Measurements from ENCODE around the gene RYK. TPM values are rescaled to one million over a fixed set of nuclear protein-coding genes. Genes with fewer than 3 reads are reported as not detected.

The RYK gene
- total RNA-seq, 1 experiment from 2014 or later: 93.7 TPM

DNA sequence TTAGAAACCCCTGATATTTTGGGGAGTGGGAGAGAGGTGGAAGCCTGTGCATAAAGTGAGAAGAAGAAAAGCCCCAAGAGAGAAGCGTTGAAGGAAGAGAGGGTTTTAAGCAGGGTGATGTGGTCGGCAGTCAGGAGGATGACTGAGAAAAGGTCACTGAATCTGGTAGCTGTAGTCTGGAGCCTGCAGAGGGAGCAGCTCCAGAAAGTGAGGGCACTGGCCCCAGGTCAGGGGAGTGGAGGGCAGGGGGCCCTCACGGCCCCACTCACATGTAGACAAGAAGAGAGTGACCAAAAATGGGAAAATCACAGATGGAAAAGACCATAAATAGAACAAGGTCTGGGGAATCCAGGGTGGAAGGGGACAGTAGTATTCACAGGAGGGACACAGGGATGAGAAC, 105.5 kb downstream of the RYK start:
- Histone ChIP-seq H3K9me3 (ENCODE audit: insufficient read depth, low read depth) (no peaks in the 10 kb centered on the region), H3K4me2 (no peak overlapping the region), H4K20me1 (ENCODE audit: insufficient read depth) (no peaks in the 10 kb centered on the region), H2AFZ (no peak overlapping the region), H3F3A (ENCODE audit: insufficient read depth, low read depth) (no peaks in the 10 kb centered on the region), H3K9me2 (ENCODE audit: insufficient read depth) (no peaks in the 10 kb centered on the region), H3K27ac (no peak overlapping the region), H3K4me3 (no peak overlapping the region), H3K27me3 (ENCODE audit: insufficient read depth, low read depth) (no peaks in the 10 kb centered on the region), H3K4me1 (replicated peaks; ENCODE audit: insufficient read depth) (no peaks in the 10 kb centered on the region), H3K36me3 (ENCODE audit: low read depth) (no peaks in the 10 kb centered on the region), H3K79me2 (ENCODE audit: low read depth) (no peaks in the 10 kb centered on the region)
- BruUV-seq (replicated peaks): no TSS peak
- CTCF ChIA-PET: no interaction called here
- DNase-seq: no peak
- POLR2A ChIA-PET (ENCODE audit: unreplicated experiment): no interaction called here
- intact Hi-C loops (cut with micrococcal nuclease; ENCODE audit: unreplicated experiment): no loop called here
- TF ChIP-seq, protein P1, sequence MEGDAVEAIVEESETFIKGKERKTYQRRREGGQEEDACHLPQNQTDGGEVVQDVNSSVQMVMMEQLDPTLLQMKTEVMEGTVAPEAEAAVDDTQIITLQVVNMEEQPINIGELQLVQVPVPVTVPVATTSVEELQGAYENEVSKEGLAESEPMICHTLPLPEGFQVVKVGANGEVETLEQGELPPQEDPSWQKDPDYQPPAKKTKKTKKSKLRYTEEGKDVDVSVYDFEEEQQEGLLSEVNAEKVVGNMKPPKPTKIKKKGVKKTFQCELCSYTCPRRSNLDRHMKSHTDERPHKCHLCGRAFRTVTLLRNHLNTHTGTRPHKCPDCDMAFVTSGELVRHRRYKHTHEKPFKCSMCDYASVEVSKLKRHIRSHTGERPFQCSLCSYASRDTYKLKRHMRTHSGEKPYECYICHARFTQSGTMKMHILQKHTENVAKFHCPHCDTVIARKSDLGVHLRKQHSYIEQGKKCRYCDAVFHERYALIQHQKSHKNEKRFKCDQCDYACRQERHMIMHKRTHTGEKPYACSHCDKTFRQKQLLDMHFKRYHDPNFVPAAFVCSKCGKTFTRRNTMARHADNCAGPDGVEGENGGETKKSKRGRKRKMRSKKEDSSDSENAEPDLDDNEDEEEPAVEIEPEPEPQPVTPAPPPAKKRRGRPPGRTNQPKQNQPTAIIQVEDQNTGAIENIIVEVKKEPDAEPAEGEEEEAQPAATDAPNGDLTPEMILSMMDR (conservative IDR thresholded peaks at IDR 0.05): no peak
- no peak for TF ChIP-seq EZH2 (IDR thresholded peaks at IDR 0.05; ENCODE audit: low read depth)

DNA sequence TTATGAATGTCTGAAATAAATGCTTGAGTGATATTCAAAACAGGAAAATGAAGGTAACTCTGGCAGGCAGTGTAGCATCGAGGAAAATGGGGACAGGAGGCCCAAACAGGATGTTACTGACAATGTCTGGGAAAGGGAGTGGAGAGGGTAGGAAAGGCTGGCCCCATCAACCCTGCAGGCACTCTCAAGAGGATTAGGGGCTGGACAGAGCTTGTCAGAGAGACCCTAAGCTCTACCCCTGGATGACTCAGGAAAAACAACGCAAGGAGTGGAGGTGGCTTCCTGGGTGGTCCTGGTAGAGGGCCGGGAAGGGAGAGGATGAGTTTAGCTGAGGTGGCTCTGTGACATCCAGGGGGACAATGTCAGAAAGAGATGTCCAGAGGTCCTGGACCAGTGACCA, 106.0 kb downstream of the RYK start:
- BruUV-seq (replicated peaks): no TSS peak
- no peaks in the 10 kb centered on the region for H4K20me1 ChIP-seq (ENCODE audit: insufficient read depth)
- H3K36me3 ChIP-seq (ENCODE audit: low read depth): no peaks in the 10 kb centered on the region
- no peak overlapping the region for H2AFZ ChIP-seq
- no peaks in the 10 kb centered on the region for H3F3A ChIP-seq (ENCODE audit: insufficient read depth, low read depth)
- no peak for TF ChIP-seq EZH2 (IDR thresholded peaks at IDR 0.05; ENCODE audit: low read depth)
- TF ChIP-seq, protein P1 (conservative IDR thresholded peaks at IDR 0.05): no peak
- no peaks in the 10 kb centered on the region for H3K27me3 ChIP-seq (ENCODE audit: insufficient read depth, low read depth)
- H3K9me2 ChIP-seq (ENCODE audit: insufficient read depth): no peaks in the 10 kb centered on the region
- no peak overlapping the region for H3K4me2 ChIP-seq
- H3K79me2 ChIP-seq (ENCODE audit: low read depth): no peaks in the 10 kb centered on the region
- no peaks in the 10 kb centered on the region for H3K9me3 ChIP-seq (ENCODE audit: insufficient read depth, low read depth)
- intact Hi-C loops (cut with micrococcal nuclease; ENCODE audit: unreplicated experiment): no loop called here
- H3K4me1 ChIP-seq (replicated peaks; ENCODE audit: insufficient read depth): no peaks in the 10 kb centered on the region
- H3K27ac ChIP-seq: no peak overlapping the region
- ChIA-PET CTCF (no interaction called here), POLR2A (ENCODE audit: unreplicated experiment) (no interaction called here)
- no peak overlapping the region for H3K4me3 ChIP-seq
- no peak for DNase-seq

DNA sequence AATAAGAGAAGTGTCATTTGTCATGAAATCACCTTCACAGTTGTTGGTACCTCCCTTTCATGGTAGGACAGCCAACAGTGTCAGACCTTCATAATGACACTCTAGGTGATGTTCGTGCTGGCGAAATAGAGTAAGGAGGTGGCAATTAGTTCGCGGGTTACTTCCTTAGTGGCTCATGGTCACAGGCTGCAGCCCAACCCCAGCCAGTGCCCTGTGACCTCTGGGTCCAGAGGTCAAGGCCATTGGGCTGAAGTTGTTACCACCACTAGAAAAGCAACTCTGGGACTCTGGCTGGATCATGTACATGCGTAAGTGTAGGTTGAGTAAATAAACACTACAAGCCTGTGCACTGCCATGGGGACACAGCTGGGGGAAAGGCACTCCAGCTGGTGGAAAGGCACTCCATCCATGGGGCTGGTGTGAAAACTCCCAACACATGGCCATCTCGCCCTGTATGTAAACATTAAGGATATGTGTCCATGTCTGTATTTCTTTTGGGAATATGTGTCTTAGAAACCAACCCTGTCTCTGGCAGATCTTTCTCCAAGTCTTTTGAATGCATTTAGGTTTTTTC, 106.7 kb downstream of the RYK start:
- H3K4me3 ChIP-seq: no peak overlapping the region
- DNase-seq: no peak
- POLR2A ChIA-PET (ENCODE audit: unreplicated experiment): no interaction called here
- TF ChIP-seq, protein P1 (conservative IDR thresholded peaks at IDR 0.05): no peak
- no peak for TF ChIP-seq EZH2 (IDR thresholded peaks at IDR 0.05; ENCODE audit: low read depth)
- intact Hi-C loops (cut with micrococcal nuclease; ENCODE audit: unreplicated experiment): no loop called here
- H3K36me3 ChIP-seq (ENCODE audit: low read depth): no peaks in the 10 kb centered on the region
- CTCF ChIA-PET: no interaction called here
- H3K27ac ChIP-seq: no peak overlapping the region
- no peaks in the 10 kb centered on the region for H4K20me1 ChIP-seq (ENCODE audit: insufficient read depth)
- H3K4me1 ChIP-seq (replicated peaks; ENCODE audit: insufficient read depth): no peaks in the 10 kb centered on the region
- no TSS peak for BruUV-seq (replicated peaks)
- H3K4me2 ChIP-seq: no peak overlapping the region
- H3K9me3 ChIP-seq (ENCODE audit: insufficient read depth, low read depth): no peaks in the 10 kb centered on the region
- no peaks in the 10 kb centered on the region for H3F3A ChIP-seq (ENCODE audit: insufficient read depth, low read depth)
- no peaks in the 10 kb centered on the region for H3K79me2 ChIP-seq (ENCODE audit: low read depth)
- H2AFZ ChIP-seq: no peak overlapping the region
- no peaks in the 10 kb centered on the region for H3K9me2 ChIP-seq (ENCODE audit: insufficient read depth)
- H3K27me3 ChIP-seq (ENCODE audit: insufficient read depth, low read depth): no peaks in the 10 kb centered on the region
